Measurements from ENCODE around the gene STAT5A. TPM values are rescaled to one million over a fixed set of nuclear protein-coding genes. Genes with fewer than 3 reads are reported as not detected.
A peak's percentile ranks its signal among the peaks of the same experiment; 100 is the strongest.

The STAT5A gene
- total RNA-seq, 1 donor from 2014 or later = 42.0 TPM

DNA sequence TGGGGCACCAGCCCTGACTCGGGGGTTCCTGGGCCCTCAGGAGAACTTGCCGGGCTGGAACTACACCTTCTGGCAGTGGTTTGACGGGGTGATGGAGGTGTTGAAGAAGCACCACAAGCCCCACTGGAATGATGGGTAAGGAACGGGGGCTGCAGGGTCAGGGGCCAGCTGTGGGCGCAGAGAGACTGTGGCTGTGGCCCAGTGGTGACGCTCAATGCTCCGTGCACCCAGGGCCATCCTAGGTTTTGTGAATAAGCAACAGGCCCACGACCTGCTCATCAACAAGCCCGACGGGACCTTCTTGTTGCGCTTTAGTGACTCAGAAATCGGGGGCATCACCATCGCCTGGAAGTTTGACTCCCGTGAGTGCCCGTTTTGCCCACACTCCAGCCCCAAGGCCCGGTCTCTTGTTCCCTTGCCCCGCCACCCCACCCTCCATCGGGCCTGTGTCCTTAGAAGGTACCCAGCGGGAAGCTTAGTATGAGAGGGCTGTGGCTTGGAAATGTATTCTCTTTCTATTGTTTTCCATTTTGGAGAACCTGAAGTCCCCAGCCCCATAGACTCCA lies 19.1 kb downstream of the STAT5A start:
- H3K27ac ChIP-seq = no peak overlapping the region
- H3K9me3 ChIP-seq = no peaks in the 10 kb centered on the region
- intact Hi-C loops (cut with DNase I) = loop anchor here (10.0 kb wide), 1 partner anchor 207 kb away; no protein-coding TSS in a partner anchor
- DNase-seq = no peak
- no peak for TF ChIP-seq CTCF (IDR thresholded peaks at IDR 0.05)
- no peaks in the 10 kb centered on the region for H3K27me3 ChIP-seq
- no peak for ATAC-seq
- peaks cover 76% of the 10 kb centered on the region for H3K36me3 ChIP-seq
- H3K4me1 ChIP-seq = peaks cover 18% of the 10 kb centered on the region
- H3K4me3 ChIP-seq = no peak overlapping the region

DNA sequence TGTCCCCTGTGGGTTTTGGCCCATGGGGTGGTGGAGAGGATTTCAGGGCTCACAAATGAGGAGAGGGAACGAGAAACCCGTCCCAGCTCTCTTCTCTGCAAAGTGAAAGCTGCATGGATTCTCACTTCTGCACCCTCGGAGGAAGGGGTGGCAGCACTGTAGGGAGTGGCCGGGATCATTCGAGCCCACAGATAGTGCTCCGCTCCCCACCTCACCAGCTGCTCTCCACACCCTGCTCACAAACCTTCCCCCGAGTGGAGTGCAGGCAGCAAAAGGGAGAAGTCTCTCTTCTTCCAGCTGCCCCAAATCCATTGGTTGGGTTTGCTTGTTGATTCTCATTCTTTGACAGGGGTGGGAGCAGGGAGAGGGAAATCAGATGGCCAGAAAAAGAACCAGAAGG lies 20.1 kb downstream of the STAT5A start:
- H3K27me3 ChIP-seq = no peaks in the 10 kb centered on the region
- no peaks in the 10 kb centered on the region for H3K9me3 ChIP-seq
- H3K4me1 ChIP-seq = peaks cover 24% of the 10 kb centered on the region
- no peak overlapping the region for H3K4me3 ChIP-seq
- no peak for TF ChIP-seq CTCF (IDR thresholded peaks at IDR 0.05)
- no peak for ATAC-seq
- H3K27ac ChIP-seq = no peak overlapping the region
- DNase-seq = no peak
- peaks cover 69% of the 10 kb centered on the region for H3K36me3 ChIP-seq
- intact Hi-C loops (cut with DNase I) = loop anchor here (10.0 kb wide), 1 partner anchor 206 kb away; no protein-coding TSS in a partner anchor

GRCh38 chr17:42309142-42309541 lies 20.8 kb downstream of the STAT5A start:
- intact Hi-C loops (cut with DNase I) = loop anchor here (10.0 kb wide), 1 partner anchor 206 kb away; no protein-coding TSS in a partner anchor
- no peak overlapping the region for H3K27ac ChIP-seq
- ATAC-seq (no peak), DNase-seq (no peak)
- H3K4me3 ChIP-seq = no peak overlapping the region
- no peak for TF ChIP-seq CTCF (IDR thresholded peaks at IDR 0.05)
- peaks cover 73% of the 10 kb centered on the region for H3K36me3 ChIP-seq
- no peaks in the 10 kb centered on the region for H3K27me3 ChIP-seq
- H3K4me1 ChIP-seq = peaks cover 24% of the 10 kb centered on the region
- H3K9me3 ChIP-seq = no peaks in the 10 kb centered on the region

DNA sequence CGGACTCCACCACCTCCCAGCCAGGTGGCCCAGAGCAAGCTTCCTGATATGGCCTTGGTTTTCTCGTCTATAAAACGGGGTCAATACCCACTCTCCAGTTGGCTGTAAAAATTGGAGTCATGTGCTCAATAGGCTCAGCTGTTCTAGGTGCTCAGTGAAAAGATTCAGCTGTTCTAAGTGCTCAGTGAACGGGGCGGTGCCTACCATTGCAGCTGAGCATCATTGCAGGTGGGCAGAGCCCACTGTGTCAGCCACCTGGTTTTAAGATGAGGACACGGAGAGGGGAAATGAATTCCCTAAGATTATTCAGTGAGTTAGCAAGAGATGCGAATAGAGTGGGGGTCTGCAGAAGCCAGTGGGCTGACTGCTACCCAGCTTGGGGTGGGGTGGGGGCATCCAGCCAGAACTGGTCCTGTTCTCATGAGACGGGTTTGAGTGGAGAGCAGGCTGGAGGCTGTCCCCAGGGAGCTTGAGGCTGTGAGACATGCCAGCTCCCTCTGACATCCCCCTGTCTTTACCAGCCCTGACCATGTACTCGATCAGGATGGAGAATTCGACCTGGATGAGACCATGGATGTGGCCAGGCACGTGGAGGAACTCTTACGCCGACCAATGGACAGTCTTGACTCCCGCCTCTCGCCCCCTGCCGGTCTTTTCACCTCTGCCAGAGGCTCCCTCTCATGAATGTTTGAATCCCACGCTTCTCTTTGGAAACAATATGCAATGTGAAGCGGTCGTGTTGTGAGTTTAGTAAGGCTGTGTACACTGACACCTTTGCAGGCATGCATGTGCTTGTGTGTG lies 21.9 kb downstream of the STAT5A start:
- H3K4me1 ChIP-seq = peaks cover 28% of the 10 kb centered on the region
- TF ChIP-seq CTCF (IDR thresholded peaks at IDR 0.05) = no peak
- no peak overlapping the region for H3K27ac ChIP-seq
- no peak for DNase-seq
- H3K4me3 ChIP-seq = no peak overlapping the region
- peaks cover 73% of the 10 kb centered on the region for H3K36me3 ChIP-seq
- no peaks in the 10 kb centered on the region for H3K27me3 ChIP-seq
- intact Hi-C loops (cut with DNase I) = loop anchor here (10.0 kb wide), 1 partner anchor 205 kb away; no protein-coding TSS in a partner anchor
- ATAC-seq = no peak
- H3K9me3 ChIP-seq = no peaks in the 10 kb centered on the region

- Histone ChIP-seq H3K36me3 (peaks cover 73% of the 10 kb centered on the region), H3K9me3 (no peaks in the 10 kb centered on the region), H3K4me1 (peaks cover 30% of the 10 kb centered on the region), H3K27ac (peak overlapping the region; percentile 42), H3K4me3 (no peak overlapping the region), H3K27me3 (no peaks in the 10 kb centered on the region)
- ATAC-seq (no peak), DNase-seq (no peak)
- intact Hi-C loops (cut with DNase I) = no loop called here
- TF ChIP-seq CTCF (IDR thresholded peaks at IDR 0.05) = no peak
Observed at GRCh38 chr17:42310787-42311215, 22.5 kb downstream of the STAT5A start.

All from upper lobe of right lung (tissue), 1 donor.